Nephron progenitor cell (in vitro differentiated cells): ENCODE data around the gene KIAA1328.

Source experiments
- DNase-seq: peaks from one replicate; pipeline ENCODE4 v3.0.0; 2021
- H3K27ac Mint-ChIP-seq: 2 replicates; pipeline ENCODE4 v1.8.0; 2021; ENCODE audit warnings: mild to moderate bottlenecking, moderate library complexity, mixed read lengths
- H3K27me3 Mint-ChIP-seq: 2 replicates; pipeline ENCODE4 v1.8.0; 2021; ENCODE audit warnings: mild to moderate bottlenecking, low read depth, mixed read lengths; ENCODE audit not compliant: poor library complexity
- H3K36me3 Mint-ChIP-seq: 2 replicates; pipeline ENCODE4 v1.8.0; 2021; ENCODE audit warnings: low read depth, mixed read lengths
- H3K4me1 Mint-ChIP-seq: 2 replicates; pipeline ENCODE4 v1.8.0; 2021; ENCODE audit warnings: mixed read lengths
- H3K4me3 Mint-ChIP-seq: 2 replicates; pipeline ENCODE4 v1.8.0; 2021; ENCODE audit warnings: mild to moderate bottlenecking, moderate library complexity, mixed read lengths
- H3K9me3 Mint-ChIP-seq: 2 replicates; pipeline ENCODE4 v1.8.0; 2021; ENCODE audit warnings: mild to moderate bottlenecking, moderate library complexity, mixed read lengths
- CTCF ChIP-seq: fragments of 200-600 bp; sonication (generic); IDR thresholded peaks from 2 replicates; pipeline ENCODE4 v1.5.0; 2021; ENCODE audit warnings: antibody characterized with exemption

The KIAA1328 gene

GRCh38 chr18:36890598-36890997 lies 61.7 kb downstream of the KIAA1328 start:
- no peak overlapping the region for H3K4me3 Mint-ChIP-seq
- DNase-seq: no peak
- no peak for TF ChIP-seq CTCF
- no peaks in the 10 kb centered on the region for H3K9me3 Mint-ChIP-seq
- peaks cover 10% of the 10 kb centered on the region for H3K4me1 Mint-ChIP-seq
- H3K27ac Mint-ChIP-seq: no peak overlapping the region
- peaks cover 11% of the 10 kb centered on the region for H3K27me3 Mint-ChIP-seq
- H3K36me3 Mint-ChIP-seq: peaks cover under 1% of the 10 kb centered on the region

- H3K36me3 Mint-ChIP-seq: no peaks in the 10 kb centered on the region
- H3K4me1 Mint-ChIP-seq: peaks cover 10% of the 10 kb centered on the region
- no peaks in the 10 kb centered on the region for H3K9me3 Mint-ChIP-seq
- no peak for DNase-seq
- H3K27me3 Mint-ChIP-seq: peaks cover 11% of the 10 kb centered on the region
- no peak for TF ChIP-seq CTCF
- H3K4me3 Mint-ChIP-seq: no peak overlapping the region
- H3K27ac Mint-ChIP-seq: no peak overlapping the region
These were observed 64.3 kb downstream of the KIAA1328 start for GRCh38 chr18:36893227-36893626.

GRCh38 chr18:36895606-36896005 lies 66.7 kb downstream of the KIAA1328 start:
- no peak overlapping the region for H3K4me3 Mint-ChIP-seq
- peaks cover 9% of the 10 kb centered on the region for H3K36me3 Mint-ChIP-seq
- peak overlapping the region; percentile 69 for H3K27ac Mint-ChIP-seq
- H3K9me3 Mint-ChIP-seq: peaks cover 5% of the 10 kb centered on the region
- no peak for TF ChIP-seq CTCF
- DNase-seq: no peak
- H3K4me1 Mint-ChIP-seq: peaks cover 10% of the 10 kb centered on the region
- H3K27me3 Mint-ChIP-seq: peaks cover 11% of the 10 kb centered on the region

- Mint-ChIP-seq H3K27me3 (peaks cover 3% of the 10 kb centered on the region), H3K4me3 (no peak overlapping the region), H3K27ac (no peak overlapping the region), H3K36me3 (peaks cover 9% of the 10 kb centered on the region), H3K9me3 (peaks cover 5% of the 10 kb centered on the region), H3K4me1 (peaks cover 10% of the 10 kb centered on the region)
- TF ChIP-seq CTCF: no peak
- no peak for DNase-seq
These were observed 68.3 kb downstream of the KIAA1328 start for GRCh38 chr18:36897253-36897652.

- H3K36me3 Mint-ChIP-seq: peaks cover 9% of the 10 kb centered on the region
- peaks cover 7% of the 10 kb centered on the region for H3K4me1 Mint-ChIP-seq
- TF ChIP-seq CTCF: peak; percentile 21
- no peak for DNase-seq
- peaks cover 5% of the 10 kb centered on the region for H3K9me3 Mint-ChIP-seq
- no peaks in the 10 kb centered on the region for H3K27me3 Mint-ChIP-seq
- no peak overlapping the region for H3K4me3 Mint-ChIP-seq
- H3K27ac Mint-ChIP-seq: no peak overlapping the region
These were observed 70.4 kb downstream of the KIAA1328 start for GRCh38 chr18:36899289-36899688.

GRCh38 chr18:36900466-36900865 lies 71.5 kb downstream of the KIAA1328 start:
- TF ChIP-seq CTCF: no peak
- H3K4me1 Mint-ChIP-seq: no peaks in the 10 kb centered on the region
- peaks cover 5% of the 10 kb centered on the region for H3K9me3 Mint-ChIP-seq
- no peak overlapping the region for H3K27ac Mint-ChIP-seq
- peaks cover 11% of the 10 kb centered on the region for H3K36me3 Mint-ChIP-seq
- H3K27me3 Mint-ChIP-seq: no peaks in the 10 kb centered on the region
- no peak overlapping the region for H3K4me3 Mint-ChIP-seq
- no peak for DNase-seq
